GM03348 (cell line): ENCODE results near the gene DRICH1.
"Not testable (repeated sequence)": the region's sequence is repeated elsewhere in the genome, so short reads cannot be mapped to it uniquely, and the experiment has no call there.

Experiments used
- DNase-seq: peaks from one replicate; pipeline ENCODE4 v3.0.0; 2012; ENCODE audit warnings: low spot score

Gene DRICH1

GRCh38 chr22:23566705-23567475 is 65.2 kb downstream of the DRICH1 start:
- no peak for DNase-seq

- DNase-seq, result no peak
Observed at GRCh38 chr22:23565915-23566704, 66.0 kb downstream of the DRICH1 start.

- no peak for DNase-seq
Observed at GRCh38 chr22:23565305-23565914, 66.7 kb downstream of the DRICH1 start.

GRCh38 chr22:23564276-23564675 is 67.8 kb downstream of the DRICH1 start:
- DNase-seq, result no peak

- no peak for DNase-seq
Observed at GRCh38 chr22:23563111-23563510, 69.0 kb downstream of the DRICH1 start.

GRCh38 chr22:23562186-23562585 is 69.9 kb downstream of the DRICH1 start:
- DNase-seq, result no peak

- DNase-seq, result not testable (repeated sequence)
Observed at GRCh38 chr22:23561025-23561510, 71.1 kb downstream of the DRICH1 start.

- DNase-seq, result not testable (repeated sequence)
Observed at GRCh38 chr22:23560215-23560614, 71.9 kb downstream of the DRICH1 start.
